Measurements from ENCODE around the gene FBXO3.
"Not testable (repeated sequence)": the region's sequence is repeated elsewhere in the genome, so short reads cannot be mapped to it uniquely, and the experiment has no call there.

FBXO3 gene

DNA sequence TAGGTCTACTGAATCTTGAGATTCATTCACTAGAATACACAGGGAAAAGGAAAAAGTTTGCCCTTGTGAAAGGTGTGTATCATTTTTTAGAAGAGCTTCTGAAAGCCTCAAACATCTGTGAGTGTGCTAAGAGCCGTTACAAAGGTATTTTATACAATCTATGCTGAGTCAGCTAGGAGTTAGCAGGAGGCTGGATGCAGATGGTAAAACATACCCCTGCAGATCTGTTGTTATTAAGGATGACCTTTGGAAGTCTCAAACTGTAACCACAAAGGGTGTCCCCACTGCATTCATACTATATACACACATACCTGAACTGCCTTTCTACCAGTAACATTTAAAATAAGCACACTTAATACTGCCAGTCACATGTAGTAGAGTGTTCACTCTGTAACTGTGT lies 65.3 kb downstream of the FBXO3 start:
- no peak for DNase-seq (ENCODE audit: low read depth)
- no peak overlapping the region for H3K4me3 ChIP-seq (ENCODE audit: low read depth, low read length)

DNA sequence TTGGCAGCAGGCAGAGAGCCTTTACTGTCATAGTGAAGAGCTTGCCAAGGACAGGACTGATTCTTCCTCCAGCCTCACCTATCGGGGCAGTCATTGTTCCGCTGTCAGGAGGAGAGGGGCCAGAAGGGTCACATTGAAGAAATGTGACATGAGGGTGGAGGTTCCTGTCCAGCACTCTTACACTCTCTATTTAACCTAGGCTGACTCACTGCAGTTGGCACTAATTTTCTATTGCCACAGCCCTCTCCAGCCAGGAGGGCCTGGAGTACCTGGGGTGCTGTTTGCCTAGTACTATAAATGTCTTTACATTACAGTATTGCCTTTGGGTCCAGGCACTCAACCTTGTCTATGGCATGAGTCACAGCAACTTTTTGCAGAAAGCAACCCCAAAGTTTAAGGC lies 66.5 kb downstream of the FBXO3 start:
- H3K4me3 ChIP-seq (ENCODE audit: low read depth, low read length); DNase-seq (ENCODE audit: low read depth): not testable (repeated sequence)

DNA sequence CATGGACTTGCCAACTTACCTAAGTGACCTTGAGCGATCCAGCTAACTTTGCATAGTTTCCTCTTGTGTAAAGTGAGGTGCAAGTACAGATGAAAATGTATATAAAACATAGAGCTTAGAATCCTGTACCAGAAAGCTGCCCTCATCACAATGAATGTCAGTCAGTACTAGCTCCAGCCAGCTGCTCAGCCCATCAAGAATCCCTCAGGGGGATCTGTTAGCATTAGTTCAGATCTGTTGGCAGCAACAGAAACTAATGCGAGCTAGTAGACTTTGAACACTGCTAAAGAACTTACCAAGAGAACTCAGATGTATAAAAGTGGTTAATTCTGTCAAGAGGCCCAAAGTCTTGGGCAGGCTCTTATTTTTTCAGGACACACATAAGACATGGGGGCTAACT lies 67.4 kb downstream of the FBXO3 start:
- DNase-seq (ENCODE audit: low read depth) = no peak
- H3K4me3 ChIP-seq (ENCODE audit: low read depth, low read length) = no peak overlapping the region

DNA sequence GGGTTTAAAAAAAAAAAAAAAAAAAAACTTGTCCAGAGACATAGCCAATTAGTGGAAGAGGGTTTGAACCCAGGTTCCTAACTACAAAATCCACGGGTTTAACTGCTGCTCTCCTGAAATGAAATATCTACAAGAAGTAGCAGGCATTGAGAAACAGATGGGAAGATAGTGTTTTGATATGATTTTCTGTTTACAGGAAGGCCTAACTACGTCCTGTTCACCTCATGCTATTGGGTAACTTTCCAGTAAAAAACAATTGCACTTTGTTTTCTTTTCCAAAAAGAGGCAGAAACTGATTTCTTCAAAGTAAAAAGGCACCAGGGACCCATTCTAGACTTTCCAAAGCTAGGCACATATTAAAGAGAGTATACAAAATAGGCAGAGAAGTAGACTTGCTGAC lies 67.8 kb downstream of the FBXO3 start:
- H3K4me3 ChIP-seq (ENCODE audit: low read depth, low read length) = no peak overlapping the region
- no peak for DNase-seq (ENCODE audit: low read depth)

DNA sequence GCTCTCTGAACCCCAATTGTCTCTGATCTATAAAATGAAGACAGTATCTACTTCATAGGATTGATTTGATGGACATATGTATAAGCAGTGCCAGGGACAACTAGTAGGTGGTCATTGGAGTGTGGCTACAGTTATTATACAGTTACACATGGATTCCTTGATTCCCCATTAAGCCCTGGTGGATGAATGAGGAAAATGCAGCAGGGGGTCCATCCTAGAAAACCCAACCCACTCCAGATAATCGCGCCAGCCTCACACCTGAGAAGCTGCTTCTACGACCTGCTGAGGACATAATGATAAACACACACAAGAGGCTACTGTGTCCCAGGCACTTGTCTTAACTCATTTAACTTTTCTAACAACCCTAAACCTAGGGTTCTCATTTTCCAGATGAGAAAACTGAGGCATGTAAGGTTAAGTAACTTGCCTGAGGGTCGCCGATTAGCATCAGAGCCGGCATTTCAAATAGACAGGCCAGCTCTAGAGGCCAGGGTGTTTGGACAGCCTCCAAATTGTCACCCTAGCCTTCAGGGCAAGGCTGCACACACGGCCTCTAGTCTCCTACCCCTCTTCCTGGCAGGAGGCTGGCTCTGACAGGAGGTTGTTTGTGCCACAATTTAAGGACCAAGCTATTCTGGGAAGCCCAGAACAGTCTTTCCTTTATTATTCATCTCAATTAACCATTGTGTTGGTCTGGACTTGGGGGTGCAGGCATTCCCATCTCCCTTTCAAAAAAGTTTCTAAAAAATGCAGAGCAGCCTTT lies 69.9 kb downstream of the FBXO3 start:
- DNase-seq (ENCODE audit: low read depth) = no peak
- H3K4me3 ChIP-seq (ENCODE audit: low read depth, low read length) = no peak overlapping the region

DNA sequence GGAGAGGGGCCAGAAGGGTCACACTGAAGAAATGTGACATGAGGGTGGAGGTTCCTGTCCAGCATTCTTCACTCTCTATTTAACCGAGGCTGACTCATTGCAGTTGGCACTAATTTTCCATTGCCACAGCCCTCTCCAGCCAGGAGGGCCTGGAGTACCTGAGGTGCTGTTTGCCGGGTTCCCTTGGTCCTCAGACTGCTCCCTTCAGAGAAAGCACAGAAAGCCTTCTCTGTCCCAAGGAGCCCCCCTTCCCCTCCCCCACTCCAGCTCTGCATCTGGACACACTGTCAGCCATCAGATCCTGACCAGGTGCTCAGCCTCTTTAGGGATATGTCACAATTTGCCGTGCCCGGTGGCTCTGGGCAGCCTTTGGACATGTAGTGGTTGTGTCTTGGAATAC lies 70.5 kb downstream of the FBXO3 start:
- DNase-seq (ENCODE audit: low read depth) = no peak
- H3K4me3 ChIP-seq (ENCODE audit: low read depth, low read length) = no peak overlapping the region

DNA sequence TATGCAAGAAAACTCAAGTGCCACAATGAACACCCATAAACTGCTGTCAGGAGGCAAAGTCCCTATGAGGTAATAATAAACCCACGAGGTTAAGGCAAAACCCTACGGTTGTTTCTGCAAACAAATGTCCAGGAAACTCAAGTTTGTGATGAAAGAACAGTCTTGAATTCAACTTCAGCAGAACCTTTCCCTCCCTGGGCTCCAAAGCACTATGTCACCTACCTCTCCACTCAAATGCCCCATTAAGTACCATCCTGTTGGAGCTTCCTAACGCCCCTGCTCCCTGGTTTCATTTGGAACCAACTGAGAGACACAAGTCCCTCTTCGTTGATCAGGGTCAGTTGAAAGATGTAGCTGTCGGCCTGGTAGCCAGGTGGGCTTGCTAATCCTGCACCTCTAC lies 71.1 kb downstream of the FBXO3 start:
- H3K4me3 ChIP-seq (ENCODE audit: low read depth, low read length) = no peak overlapping the region
- DNase-seq (ENCODE audit: low read depth) = no peak

DNA sequence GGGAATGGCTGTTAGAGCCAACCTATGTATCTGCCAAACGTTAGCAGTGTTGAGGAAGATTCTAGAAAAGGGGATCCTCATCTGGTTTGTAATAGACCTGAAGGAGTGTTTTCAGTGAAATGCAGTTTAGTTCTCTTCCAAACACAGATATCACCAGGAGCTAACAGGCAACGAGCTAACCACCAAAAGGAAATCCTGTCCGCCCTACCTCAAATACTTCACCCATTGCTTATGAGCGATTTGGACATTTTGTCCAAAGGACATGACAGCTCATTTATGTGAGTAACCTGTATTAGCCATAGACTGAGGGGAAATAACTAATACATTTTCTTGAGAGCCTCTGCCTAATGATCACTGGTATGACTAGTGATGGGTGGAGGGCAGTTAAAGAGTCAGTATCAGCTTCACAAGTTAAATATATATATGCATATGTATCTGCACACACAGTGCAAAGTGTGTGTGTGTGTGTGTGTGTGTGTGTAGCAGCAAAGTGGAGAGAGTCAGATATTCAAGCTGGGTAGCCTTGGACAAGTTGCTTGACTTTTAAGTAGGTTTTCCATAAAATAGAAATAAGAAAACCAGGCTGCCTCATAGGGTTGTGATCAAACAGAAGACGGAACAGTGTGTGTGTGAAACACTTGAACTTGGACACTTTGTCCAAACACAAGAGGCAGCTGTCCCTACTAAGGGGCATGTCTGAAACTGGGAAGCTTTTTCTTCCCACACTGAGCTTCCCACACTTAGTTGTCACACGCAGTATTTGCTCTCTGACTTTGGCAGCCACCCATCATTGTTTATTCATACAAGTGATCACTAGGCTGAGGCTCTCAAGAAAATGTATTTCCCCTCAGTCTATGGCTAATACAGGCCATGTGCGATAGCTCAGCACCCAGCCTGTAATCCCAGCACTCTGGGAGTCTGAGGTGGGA lies 72.8 kb downstream of the FBXO3 start:
- DNase-seq (ENCODE audit: low read depth) = peak; percentile 90
- H3K4me3 ChIP-seq (ENCODE audit: low read depth, low read length) = peak overlapping the region; percentile 51

DNA sequence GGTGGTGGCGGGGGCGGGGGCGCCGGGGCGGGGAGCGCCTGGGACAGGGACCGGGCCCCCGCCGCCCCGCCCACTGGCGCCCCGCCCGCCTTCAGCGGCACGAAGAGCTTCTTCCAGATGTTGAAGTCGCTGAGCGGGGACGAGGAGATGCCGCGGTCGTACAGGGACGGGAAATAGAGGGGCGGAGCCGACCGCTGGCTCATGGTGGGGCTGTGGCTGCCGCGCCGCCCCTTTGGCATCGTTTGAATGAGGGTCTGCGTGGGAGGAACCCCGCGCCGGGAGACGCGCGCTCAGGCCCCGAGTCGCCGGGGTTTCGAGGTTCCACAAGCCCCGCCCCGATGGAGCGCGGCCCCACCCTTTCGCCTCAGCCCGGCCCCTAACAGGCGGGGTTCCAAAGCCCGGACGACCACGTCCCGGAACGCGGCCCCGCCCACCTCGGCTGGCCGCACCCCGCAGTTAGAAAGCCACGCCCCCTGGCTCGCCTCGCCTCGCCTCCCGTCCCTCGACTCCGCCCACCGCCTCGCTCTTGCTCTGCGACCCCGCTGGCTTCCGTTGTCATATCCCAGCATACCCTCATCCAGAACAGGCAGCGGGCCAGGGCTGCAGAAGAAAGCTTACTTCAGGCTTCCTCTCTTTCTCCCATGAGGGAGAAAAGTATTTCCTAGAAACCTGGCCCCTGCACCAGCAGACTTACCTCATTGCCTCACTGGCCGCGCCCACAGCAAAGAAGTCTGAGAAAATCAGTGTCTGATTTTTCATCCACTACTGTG lies 73.6 kb downstream of the FBXO3 start, which contains the start of gene C11orf91:
TSS of gene C11orf91 (minus strand) at position 325 of the 770 bp plus-strand sequence. CDS start at position 239, 86 bp downstream.
- peak within 1 kb of the TSS; percentile 51 for H3K4me3 ChIP-seq (ENCODE audit: low read depth, low read length)
- DNase-seq (ENCODE audit: low read depth) = peak; percentile 97

DNA sequence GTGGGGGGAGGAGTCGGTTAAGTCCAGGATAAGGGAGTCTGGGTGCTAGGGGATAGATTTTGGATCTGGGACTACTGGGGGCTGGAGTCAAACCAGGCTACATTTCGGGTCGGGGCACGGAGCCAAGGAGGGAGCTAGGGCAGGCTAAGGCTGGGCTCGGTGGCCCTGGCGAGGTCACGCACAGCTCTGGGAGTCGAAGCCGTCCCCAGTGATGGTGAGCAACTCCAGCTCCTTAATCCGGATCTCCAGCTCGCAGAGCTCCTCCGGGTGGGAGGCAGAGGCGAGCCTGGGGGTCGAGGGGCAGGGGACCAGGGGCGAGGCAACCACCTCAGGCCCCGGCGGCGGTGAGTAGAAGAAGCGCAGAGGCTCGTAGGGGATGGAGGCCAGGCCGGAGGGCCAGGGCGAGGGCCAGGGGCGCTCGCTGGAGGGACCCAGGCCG lies 74.2 kb downstream of the FBXO3 start:
- H3K4me3 ChIP-seq (ENCODE audit: low read depth, low read length) = peak overlapping the region; percentile 51
- no peak for DNase-seq (ENCODE audit: low read depth)

DNA sequence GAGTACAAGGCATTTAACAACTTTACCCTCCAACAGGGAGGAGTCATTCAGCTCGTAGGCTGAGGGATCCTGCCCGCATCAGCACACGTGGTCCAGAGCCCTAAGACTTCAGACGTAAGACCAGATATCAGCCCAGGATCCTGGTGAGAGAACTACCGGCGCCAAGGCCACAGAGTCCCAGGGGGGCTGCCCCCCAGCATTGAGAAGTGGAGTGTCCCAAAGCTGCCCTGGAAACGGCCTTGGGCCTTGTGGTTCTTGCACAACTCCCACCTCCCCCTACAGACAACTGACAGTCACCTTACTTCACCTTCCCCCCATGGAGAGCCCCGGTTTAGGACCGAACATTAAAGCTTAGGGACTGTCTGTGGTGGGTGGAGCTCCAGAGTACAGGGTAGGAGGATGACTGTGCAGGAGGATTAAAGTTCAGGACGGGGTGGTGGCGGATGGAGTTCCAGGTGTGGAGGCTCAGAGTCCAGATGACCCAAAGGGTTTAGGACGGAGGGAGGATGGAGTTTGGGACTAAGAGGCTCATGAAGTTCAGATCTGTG lies 74.7 kb downstream of the FBXO3 start:
- no peak for DNase-seq (ENCODE audit: low read depth)
- no peak overlapping the region for H3K4me3 ChIP-seq (ENCODE audit: low read depth, low read length)

DNA sequence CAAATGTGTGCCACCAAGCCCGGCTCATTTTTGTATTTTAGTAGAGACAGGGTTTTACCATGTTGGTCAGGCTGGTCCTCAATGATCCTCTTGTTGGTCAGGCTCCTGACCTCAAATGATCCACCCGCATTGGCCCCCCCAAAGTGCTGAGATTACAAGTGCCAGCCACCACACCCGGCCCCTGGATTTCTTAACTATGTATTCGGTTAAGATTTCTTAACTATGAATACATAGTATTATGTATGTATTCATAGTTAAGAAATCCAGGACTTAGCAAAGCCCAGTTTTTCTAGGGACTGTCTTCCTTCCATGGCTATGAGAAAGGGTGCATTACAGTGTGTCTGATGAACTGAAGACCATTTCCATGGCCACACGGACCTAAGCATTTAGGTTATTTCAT lies 75.4 kb downstream of the FBXO3 start:
- no peak for DNase-seq (ENCODE audit: low read depth)
- no peak overlapping the region for H3K4me3 ChIP-seq (ENCODE audit: low read depth, low read length)

DNA sequence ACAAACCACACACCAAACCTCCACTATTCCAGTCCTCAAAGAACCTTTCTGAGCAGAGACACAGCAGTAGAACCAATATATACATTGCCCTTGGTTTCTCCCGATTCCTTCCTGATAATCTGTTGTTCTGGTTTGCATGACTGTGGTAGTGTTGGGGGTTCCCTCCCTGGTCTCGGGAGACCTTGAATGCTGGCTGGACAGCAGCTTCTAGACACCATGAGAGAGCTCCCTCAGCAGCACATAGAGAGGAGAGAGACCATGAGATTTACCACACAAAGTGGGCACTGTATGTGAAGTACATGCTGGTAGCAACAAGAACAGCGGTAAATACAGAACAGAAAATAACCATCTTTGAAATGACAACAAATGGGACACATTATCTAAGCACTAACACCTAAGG lies 76.3 kb downstream of the FBXO3 start:
- DNase-seq (ENCODE audit: low read depth) = no peak
- no peak overlapping the region for H3K4me3 ChIP-seq (ENCODE audit: low read depth, low read length)

DNA sequence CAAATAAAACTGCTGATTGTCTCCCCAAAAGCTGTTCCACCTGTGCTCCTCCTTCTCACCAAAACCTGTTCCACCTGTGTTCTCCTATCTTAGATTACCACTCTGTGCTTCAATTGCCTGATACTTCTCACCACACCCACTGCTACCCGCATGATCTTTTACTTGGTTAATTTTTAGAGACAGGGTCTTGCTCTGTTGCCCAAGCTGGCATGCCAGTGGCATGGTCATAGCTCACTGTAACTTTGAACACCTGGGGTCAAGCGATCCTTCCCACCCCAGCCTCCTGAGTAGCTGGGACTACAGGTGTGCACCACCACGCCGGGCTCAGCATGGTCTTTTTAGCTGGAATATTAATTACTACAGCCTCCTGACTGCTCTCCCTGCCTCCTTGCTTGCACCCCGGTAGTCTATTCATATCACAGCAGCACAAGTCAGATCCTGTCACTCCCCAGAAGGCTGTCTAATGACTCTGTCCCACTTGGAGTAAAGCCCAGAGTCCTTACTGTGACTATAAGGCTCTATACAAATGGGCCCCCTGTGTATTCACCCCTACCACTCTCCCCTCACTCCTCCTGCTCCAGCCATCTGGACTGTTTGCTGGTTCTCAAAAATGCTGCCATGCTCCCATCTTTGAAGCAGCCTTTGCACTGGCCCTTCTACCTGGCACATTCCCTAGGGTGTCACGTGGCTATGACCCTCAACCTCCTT lies 77.2 kb downstream of the FBXO3 start:
- no peak overlapping the region for H3K4me3 ChIP-seq (ENCODE audit: low read depth, low read length)
- DNase-seq (ENCODE audit: low read depth) = no peak

DNA sequence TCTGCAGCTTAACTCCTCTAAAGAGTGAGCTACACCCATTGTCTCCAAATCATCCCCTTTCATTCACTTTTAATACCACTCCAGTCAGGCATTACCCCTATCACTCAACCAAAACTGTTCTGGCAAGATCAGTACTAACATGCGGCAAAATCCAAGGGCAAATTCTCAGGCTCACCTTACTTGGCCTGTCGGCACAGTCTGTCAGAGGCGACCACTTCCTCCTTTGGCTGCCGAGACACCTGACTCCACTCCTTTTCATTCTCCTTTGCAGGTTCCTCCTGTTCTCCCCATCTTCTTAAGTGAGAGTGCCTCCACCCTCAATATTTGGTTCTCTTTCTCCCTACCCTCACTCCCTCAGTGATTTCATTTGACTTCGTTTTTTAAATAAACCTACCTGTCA lies 77.9 kb downstream of the FBXO3 start:
- no peak overlapping the region for H3K4me3 ChIP-seq (ENCODE audit: low read depth, low read length)
- no peak for DNase-seq (ENCODE audit: low read depth)

DNA sequence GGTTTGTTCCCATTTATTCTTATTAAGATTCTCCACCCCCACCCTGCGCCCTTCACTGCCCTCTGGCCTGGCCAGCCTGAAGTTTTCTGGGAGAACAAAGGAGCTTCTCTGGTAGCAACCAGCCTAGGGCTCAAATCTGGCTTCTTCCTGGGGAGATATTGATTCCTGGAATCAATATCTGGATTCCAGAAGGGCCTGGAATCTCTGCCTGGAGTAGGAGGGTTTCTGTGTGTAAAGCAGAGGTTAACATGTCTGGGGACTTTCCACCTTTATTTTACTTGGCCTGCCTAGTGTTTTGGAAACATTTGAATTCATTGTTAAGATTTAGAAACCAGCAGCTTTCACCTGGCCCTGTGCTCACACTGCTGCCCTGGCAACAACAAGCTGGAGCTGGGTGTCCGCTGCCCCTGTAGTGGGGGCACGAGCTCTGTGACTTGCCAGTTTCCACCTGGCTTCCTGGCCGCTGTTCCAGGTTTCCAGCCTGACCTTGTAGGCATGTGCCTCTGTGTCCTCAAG lies 79.2 kb downstream of the FBXO3 start:
- no peak for DNase-seq (ENCODE audit: low read depth)
- H3K4me3 ChIP-seq (ENCODE audit: low read depth, low read length) = no peak overlapping the region

DNA sequence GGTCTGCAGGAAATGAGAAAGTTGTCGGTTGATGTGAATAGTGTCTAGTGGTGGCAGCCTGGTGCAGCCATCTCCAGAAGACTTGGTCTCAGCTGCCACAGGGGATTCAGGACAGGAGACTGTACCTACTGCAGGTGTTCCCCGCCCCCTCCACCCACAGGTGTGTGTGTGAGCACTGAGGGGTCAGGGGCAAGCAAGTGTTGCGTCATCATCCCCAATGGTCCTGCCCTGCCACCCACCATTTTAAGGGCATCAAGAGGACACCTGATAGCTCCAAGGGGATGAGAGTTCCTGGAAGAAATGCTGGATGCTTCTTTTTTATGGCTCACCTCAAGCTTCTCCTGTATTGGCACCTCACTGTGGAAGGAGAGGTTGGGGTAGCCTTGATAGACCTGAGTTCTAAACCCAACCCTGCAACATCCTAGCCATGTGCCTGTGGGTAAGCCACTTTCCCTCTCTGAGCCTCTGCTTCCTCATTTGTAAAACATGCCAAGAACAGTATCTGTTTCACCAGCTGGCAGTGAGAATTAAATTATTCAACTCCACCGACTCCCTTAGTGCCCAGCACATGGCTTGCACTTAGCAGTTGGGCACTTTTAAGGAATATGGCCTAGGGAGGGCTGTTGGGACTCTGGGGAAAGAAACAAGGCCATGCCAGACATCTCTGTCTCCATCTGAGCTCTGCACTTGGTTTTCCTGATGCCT lies 79.8 kb downstream of the FBXO3 start:
- no peak overlapping the region for H3K4me3 ChIP-seq (ENCODE audit: low read depth, low read length)
- DNase-seq (ENCODE audit: low read depth) = no peak

DNA sequence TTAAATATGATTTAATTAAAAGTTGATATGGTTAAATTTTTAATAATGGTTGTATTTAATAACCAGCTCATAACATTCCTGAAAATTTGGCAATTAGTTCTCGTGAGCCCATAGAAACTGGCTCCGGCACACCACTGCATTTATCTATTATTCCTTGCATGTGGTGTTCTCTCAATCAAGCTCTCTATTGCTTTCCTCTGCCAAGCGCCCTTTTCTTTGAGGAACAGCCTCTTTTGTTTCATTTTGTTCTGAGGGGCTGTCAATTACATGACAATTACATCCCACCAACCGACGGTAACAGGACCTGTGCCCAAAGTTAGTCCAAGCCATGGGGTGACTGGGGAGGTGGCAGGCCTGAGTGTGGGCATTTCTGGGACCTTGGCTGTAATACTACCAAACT lies 81.8 kb downstream of the FBXO3 start:
- H3K4me3 ChIP-seq (ENCODE audit: low read depth, low read length) = no peak overlapping the region
- DNase-seq (ENCODE audit: low read depth) = no peak

Data from skeletal muscle cell (primary cell).